ENCODE measurements around the gene TTLL12.

TTLL12 gene

GRCh38 chr22:43144949-43145348 is 42.0 kb downstream of the TTLL12 start:
- DNase-seq (ENCODE audit: extremely low read depth, low read depth): no peak
- TF ChIP-seq CTCF (IDR thresholded peaks at IDR 0.05; ENCODE audit: low read depth, low read length): no peak

- no peak for TF ChIP-seq CTCF (IDR thresholded peaks at IDR 0.05; ENCODE audit: low read depth, low read length)
- no peak for DNase-seq (ENCODE audit: extremely low read depth, low read depth)
These were observed 43.9 kb downstream of the TTLL12 start, which contains the start of gene MCAT for GRCh38 chr22:43142880-43143562. TSS of gene MCAT (minus strand) at chr22:43143398. CDS start at chr22:43143348, 50 bp downstream.

GRCh38 chr22:43136801-43137200 is 50.1 kb downstream of the TTLL12 start:
- no peak for TF ChIP-seq CTCF (IDR thresholded peaks at IDR 0.05; ENCODE audit: low read depth, low read length)
- no peak for DNase-seq (ENCODE audit: extremely low read depth, low read depth)

- peak; percentile 65 for TF ChIP-seq CTCF (IDR thresholded peaks at IDR 0.05; ENCODE audit: low read depth, low read length)
- DNase-seq (ENCODE audit: extremely low read depth, low read depth): no peak
These were observed 50.7 kb downstream of the TTLL12 start for GRCh38 chr22:43136255-43136654.

GRCh38 chr22:43135565-43135964 is 51.4 kb downstream of the TTLL12 start:
- no peak for DNase-seq (ENCODE audit: extremely low read depth, low read depth)
- no peak for TF ChIP-seq CTCF (IDR thresholded peaks at IDR 0.05; ENCODE audit: low read depth, low read length)

- DNase-seq (ENCODE audit: extremely low read depth, low read depth): no peak
- TF ChIP-seq CTCF (IDR thresholded peaks at IDR 0.05; ENCODE audit: low read depth, low read length): no peak
These were observed 52.4 kb downstream of the TTLL12 start for GRCh38 chr22:43134553-43134952.

- no peak for DNase-seq (ENCODE audit: extremely low read depth, low read depth)
- no peak for TF ChIP-seq CTCF (IDR thresholded peaks at IDR 0.05; ENCODE audit: low read depth, low read length)
These were observed 53.5 kb downstream of the TTLL12 start for GRCh38 chr22:43133401-43133800.

Data from AG09319 (cell line).